COLO668 (cell line): ENCODE data around the gene PTGES3L.
"Not testable (repeated sequence)": the region's sequence is repeated elsewhere in the genome, so short reads cannot be mapped to it uniquely, and the experiment has no call there.

ENCODE experiments used
- DNase-seq: peaks from one replicate; lab custom pipeline; 2025; ENCODE audit not compliant: unreplicated experiment; lab: John Stamatoyannopoulos, UW

Gene PTGES3L

DNA sequence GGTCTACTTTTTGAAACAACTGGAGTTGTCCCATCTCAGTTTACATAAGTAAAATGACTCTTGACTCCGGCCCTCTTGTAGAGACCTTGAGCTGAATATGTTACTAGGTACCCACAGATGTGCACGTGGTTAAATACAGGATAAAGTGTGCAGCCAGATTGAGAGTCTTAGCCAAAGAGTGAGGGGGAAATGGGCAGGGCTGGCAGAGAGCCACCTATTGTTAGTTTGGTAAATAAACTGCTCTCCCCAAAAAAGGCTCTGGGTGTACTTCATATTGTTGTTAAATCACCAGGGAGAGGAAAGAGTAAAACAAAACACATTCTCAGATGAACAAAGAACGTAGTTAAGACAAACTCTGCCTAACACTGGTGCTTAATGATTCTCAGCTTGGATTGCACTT lies 59.0 kb downstream of the PTGES3L start:
- peak; percentile 4 for DNase-seq

DNA sequence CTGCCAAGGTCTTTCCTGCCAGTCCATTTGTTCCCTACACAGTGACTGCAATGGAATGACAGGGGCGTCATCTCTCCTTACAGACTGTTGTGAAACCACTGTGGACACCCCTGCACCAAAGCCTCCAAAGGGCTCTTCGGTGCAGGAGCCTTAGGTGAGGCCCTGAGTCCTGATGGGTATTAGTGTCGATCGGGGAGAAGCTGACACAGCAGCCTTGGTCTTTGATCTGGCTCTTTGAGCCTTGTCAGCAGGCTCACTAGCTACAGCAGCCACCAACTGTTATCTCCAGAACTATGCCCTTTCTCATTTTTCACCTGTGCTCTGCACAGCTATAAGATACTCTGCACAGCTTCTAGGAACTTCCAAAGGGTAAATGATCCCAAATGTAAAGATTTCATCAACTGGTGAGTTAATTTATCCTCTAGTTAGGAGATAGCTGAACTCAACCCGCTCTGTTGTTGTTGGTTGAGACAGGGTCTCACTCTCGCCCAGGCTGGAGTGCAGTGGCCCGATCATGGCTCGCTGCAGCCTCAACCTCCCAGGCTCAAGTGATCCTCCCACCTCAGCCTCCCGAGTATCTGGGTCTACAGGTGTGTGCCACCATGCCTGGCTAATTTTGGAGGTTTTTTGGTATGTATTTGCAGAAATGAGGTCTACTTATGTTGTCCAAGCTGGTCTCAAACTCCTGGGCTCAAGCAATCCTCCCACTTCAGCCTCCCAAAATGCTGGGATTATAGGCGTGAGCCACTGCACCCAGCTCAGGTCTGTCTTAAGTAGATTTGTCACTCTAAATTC lies 59.6 kb downstream of the PTGES3L start:
- no peak for DNase-seq

DNA sequence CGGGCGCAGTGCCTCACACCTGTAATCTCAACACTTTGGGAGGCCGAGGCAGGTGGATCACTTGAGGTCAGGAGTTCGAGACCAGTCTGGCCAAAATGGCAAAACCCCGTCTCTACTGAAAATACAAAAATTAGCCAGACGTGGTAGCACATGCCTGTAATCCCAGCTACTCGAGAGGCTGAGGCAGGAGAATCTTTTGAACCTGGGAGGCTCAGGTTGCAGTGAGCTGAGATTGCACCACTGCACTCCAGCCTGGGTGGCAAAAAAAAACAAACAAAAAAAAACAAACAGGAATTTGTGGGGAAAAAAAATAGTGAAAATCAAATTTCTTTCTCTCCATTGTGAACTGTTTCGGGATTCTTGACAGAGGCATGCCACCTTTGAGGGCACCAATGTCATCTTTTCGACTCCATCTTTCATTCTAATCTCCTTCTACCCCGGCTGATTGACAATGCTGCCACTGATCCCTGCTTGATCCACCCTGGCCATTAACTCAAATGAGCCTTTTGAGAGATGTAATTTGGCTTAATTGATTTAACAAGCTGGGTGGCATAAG lies 60.3 kb downstream of the PTGES3L start:
- not testable (repeated sequence) for DNase-seq

DNA sequence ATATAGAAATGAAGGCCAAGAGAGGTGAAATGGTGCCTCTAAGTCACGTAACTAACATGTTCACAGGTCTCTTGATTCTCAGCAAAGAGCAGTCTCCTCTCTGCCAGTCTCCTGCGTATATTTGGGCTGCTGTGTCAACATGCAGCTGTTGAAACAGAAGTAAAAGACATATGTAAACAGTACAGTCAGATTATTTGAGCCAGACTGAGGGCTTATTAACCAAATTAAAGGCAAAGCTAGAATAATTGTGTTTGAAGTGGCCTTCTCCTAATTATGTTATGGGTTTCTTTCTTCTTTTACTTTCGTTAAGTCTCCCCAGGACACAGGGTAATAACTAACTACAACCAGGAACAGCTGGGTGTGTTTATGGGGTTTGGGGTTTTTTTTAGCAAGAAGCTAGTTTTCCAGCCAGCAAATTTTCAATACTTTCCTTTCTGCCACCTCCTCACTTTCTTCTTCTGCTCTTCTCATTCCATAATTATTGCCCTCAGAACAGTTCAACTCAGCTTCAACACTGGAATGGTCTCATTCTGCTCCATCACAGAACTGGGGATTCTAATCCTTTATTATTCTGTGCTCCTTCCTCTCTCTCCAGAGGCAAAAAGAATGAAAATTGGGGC lies 60.9 kb downstream of the PTGES3L start:
- peak; percentile 11 for DNase-seq
